EL (cell line): Measurements from ENCODE around the gene ENKUR.

Experiments used
- DNase-seq: peaks from one replicate; pipeline ENCODE4 v3.0.0-alpha.2; 2016

Gene ENKUR

GRCh38 chr10:25015828-25016375 is at the start of gene ENKUR:
Gene ENKUR, minus strand, starts transcription at chr10:25016158. Its CDS starts 222 bp downstream, at chr10:25015936.
- peak; percentile 90 for DNase-seq

- DNase-seq: no peak
Measured at GRCh38 chr10:25064401-25064800, 48.4 kb upstream of the ENKUR start.

GRCh38 chr10:25063644-25064043 is 47.7 kb upstream of the ENKUR start:
- no peak for DNase-seq

- DNase-seq: no peak
Measured at GRCh38 chr10:25063157-25063556, 47.2 kb upstream of the ENKUR start.

GRCh38 chr10:25061711-25062449 is 45.9 kb upstream of the ENKUR start:
- peak; percentile 10 for DNase-seq

- DNase-seq: no peak
Measured at GRCh38 chr10:25061125-25061524, 45.2 kb upstream of the ENKUR start.

- DNase-seq: peak; percentile 86
Measured at GRCh38 chr10:25059990-25060389, 44.0 kb upstream of the ENKUR start.

- no peak for DNase-seq
Measured at GRCh38 chr10:25057886-25058285, 41.9 kb upstream of the ENKUR start.

GRCh38 chr10:25056726-25057125 is 40.8 kb upstream of the ENKUR start:
- no peak for DNase-seq

- DNase-seq: no peak
Measured at GRCh38 chr10:25052012-25052411, 36.1 kb upstream of the ENKUR start.

GRCh38 chr10:25050402-25050801 is 34.4 kb upstream of the ENKUR start:
- no peak for DNase-seq

GRCh38 chr10:25049966-25050365 is 34.0 kb upstream of the ENKUR start:
- no peak for DNase-seq

- DNase-seq: no peak
Measured at GRCh38 chr10:25048450-25048849, 32.5 kb upstream of the ENKUR start.

GRCh38 chr10:25047591-25048301 is 31.8 kb upstream of the ENKUR start:
- peak; percentile 71 for DNase-seq

GRCh38 chr10:25047088-25047487 is 31.1 kb upstream of the ENKUR start:
- DNase-seq: no peak

- DNase-seq: no peak
Measured at GRCh38 chr10:25046641-25047040, 30.7 kb upstream of the ENKUR start.

GRCh38 chr10:25039531-25039930 is 23.6 kb upstream of the ENKUR start:
- DNase-seq: no peak

- no peak for DNase-seq
Measured at GRCh38 chr10:25038325-25038724, 22.4 kb upstream of the ENKUR start.

GRCh38 chr10:25036381-25036780 is 20.4 kb upstream of the ENKUR start:
- DNase-seq: no peak

- no peak for DNase-seq
Measured at GRCh38 chr10:25029519-25029918, 13.6 kb upstream of the ENKUR start.

GRCh38 chr10:25028711-25029110 is 12.8 kb upstream of the ENKUR start:
- DNase-seq: peak; percentile 23

- DNase-seq: peak; percentile 50
Measured at GRCh38 chr10:25026463-25026862, 10.5 kb upstream of the ENKUR start.

- no peak for DNase-seq
Measured at GRCh38 chr10:25024528-25024927, 8.6 kb upstream of the ENKUR start.

- no peak for DNase-seq
Measured at GRCh38 chr10:25023278-25023677, 7.3 kb upstream of the ENKUR start.
